Gastrocnemius medialis (tissue), 4 donors: Measurements from ENCODE around the gene IQSEC1. TPM values are rescaled to one million over a fixed set of nuclear protein-coding genes. Genes with fewer than 3 reads are reported as not detected.

Experiments
- ATAC-seq, 2 donors: fragments of 150-250 bp; one replicate each; pipeline ENCODE4 v1.9.1; 2016
- DNase-seq, 2 donors: peaks; one replicate each; pipeline ENCODE4 v3.0.0-alpha.2; 2019
- H3K27ac ChIP-seq, 4 donors: fragments of 200-600 bp; sonication (generic); 1 replicate in 1 of 4; 2 replicates in 3 of 4; pipeline ENCODE4 v1.5.1; 2016 to 2018; ENCODE audit warnings: mild to moderate bottlenecking in 2 of 4, moderate library complexity in 1 of 4
- H3K27me3 ChIP-seq, 3 donors: fragments of 200-600 bp; sonication (generic) in 2 of 3; 1 replicate in 1 of 3; 2 replicates in 2 of 3; pipeline versions ENCODE4 v1.5.1 to v1.6.0; 2016 to 2019; ENCODE audit warnings: mild to moderate bottlenecking in 1 of 3, moderate library complexity in 1 of 3
- H3K36me3 ChIP-seq, 2 donors: fragments of 200-600 bp; sonication (generic) in 1 of 2; one replicate each; pipeline ENCODE4 v1.5.1; 2017 to 2018
- H3K4me1 ChIP-seq, 2 donors: fragments of 200-600 bp; sonication (generic) in 1 of 2; one replicate each; pipeline ENCODE4 v1.5.1; 2016 to 2017; ENCODE audit warnings: mild to moderate bottlenecking in 2 of 2
- H3K4me3 ChIP-seq, 4 donors: fragments of 200-600 bp; sonication (generic) in 3 of 4; 1 replicate in 1 of 4; 2 replicates in 3 of 4; pipeline ENCODE4 v1.5.1; 2016 to 2019; ENCODE audit warnings: mild to moderate bottlenecking in 2 of 4
- H3K9me3 ChIP-seq, 3 donors: fragments of 200-600 bp; sonication (generic) in 2 of 3; 1 replicate in 1 of 3; 2 replicates in 2 of 3; pipeline ENCODE4 v1.5.1; 2016 to 2019
- POLR2A ChIP-seq, 2 donors: fragments of 450-650 bp; IDR thresholded peaks; one replicate each; pipeline ENCODE4 v1.6.1; 2017; ENCODE audit warnings: antibody characterized with exemption in 2 of 2, mild to moderate bottlenecking in 2 of 2, moderate library complexity in 2 of 2
- in situ Hi-C, 4 donors: fragments of 200-750 bp; cut with MboI; loops; one replicate each; pipeline versions ENCODE4 v1.15.0 to v1.8.0; 2017; ENCODE audit warnings: low sequenced_read_pairs in 4 of 4
- intact Hi-C: fragments of 100-400 bp; cut with DNase I; formaldehyde crosslinking; loops from one replicate; pipeline ENCODE4 v1.15.1; 2023; ENCODE audit warnings: low total_unique reads
- total RNA-seq, 4 donors: library from RNA; depleted of rRNA; stranded (reverse); fragments of >200 nt; gene quantifications; one replicate each; pipeline versions ENCODE4 v1.1.0 to v1.2.3, GENCODE V29; 2016
- TF ChIP-seq, protein P1 (sequence below), 5 experiments: fragments of 450-650 bp in 3 of 5; fragments of 200-600 bp in 2 of 5; sonication (generic) in 2 of 5; IDR thresholded peaks in 4 of 5; conservative IDR thresholded peaks in 1 of 5; 1 replicate in 4 of 5; 2 replicates in 1 of 5; pipeline ENCODE4 v1.5.1; 2016 to 2019; ENCODE audit warnings: antibody characterized with exemption in 5 of 5, mild to moderate bottlenecking in 3 of 5, moderate library complexity in 3 of 5

The IQSEC1 gene
- total RNA-seq, 4 donors from 2014 or later: 15.2 to 31.3 (median 28.0) TPM

DNA sequence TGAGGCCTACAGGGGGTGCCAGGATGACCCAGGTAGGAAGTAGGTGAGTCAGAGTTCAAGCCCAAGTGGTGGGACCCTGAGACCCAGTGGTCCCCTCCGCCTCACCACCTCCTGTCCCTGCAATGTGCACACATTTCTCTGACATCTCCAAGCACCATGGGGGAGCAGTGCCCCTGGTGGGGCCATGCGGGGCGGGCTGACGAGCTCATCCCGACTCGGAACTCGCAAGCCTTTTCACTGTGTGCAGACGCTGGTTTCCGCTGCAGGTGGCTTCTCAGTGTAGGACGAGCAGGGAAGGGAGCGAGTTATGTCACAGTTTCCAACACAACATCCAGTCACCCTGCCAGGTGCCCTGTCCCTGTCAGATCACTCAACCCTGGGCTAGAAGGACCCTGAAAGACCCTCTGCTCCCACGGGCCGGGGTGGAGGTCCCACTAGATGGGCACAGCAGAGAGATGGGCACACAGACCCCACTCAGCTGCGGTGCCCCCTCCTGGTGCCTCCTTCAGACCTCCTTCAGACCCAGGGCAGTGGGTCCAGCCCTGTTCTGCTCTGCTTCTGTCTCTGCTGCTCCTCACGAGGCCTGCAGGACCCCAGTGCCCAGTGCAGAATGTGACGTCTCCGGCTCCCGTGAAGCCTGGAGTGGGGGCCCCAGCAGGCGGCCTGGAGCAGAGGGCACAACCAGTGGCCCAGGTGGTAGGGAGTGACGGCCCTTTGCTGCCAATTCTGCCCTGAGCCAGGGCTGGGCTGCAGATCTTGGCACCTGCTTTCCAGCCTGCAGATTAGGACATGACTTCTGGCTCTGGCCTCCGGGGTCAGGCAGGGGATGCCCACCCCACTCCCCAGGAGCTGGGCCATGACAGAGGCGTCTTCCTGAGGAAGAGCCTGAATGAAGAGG lies 129.9 kb downstream of the IQSEC1 start:
- no peaks in the 10 kb centered on the region for H3K27me3 ChIP-seq
- DNase-seq: peak in 1 of 2 donors; percentile 53
- no peaks in the 10 kb centered on the region for H3K9me3 ChIP-seq
- H3K4me3 ChIP-seq: no peak overlapping the region
- peaks cover 71 to 81% of the 10 kb centered on the region in 2 donors for H3K4me1 ChIP-seq
- peak in 1 of 2 donors; percentile 57 for ATAC-seq
- H3K27ac ChIP-seq: no peak overlapping the region
- TF ChIP-seq, protein P1, sequence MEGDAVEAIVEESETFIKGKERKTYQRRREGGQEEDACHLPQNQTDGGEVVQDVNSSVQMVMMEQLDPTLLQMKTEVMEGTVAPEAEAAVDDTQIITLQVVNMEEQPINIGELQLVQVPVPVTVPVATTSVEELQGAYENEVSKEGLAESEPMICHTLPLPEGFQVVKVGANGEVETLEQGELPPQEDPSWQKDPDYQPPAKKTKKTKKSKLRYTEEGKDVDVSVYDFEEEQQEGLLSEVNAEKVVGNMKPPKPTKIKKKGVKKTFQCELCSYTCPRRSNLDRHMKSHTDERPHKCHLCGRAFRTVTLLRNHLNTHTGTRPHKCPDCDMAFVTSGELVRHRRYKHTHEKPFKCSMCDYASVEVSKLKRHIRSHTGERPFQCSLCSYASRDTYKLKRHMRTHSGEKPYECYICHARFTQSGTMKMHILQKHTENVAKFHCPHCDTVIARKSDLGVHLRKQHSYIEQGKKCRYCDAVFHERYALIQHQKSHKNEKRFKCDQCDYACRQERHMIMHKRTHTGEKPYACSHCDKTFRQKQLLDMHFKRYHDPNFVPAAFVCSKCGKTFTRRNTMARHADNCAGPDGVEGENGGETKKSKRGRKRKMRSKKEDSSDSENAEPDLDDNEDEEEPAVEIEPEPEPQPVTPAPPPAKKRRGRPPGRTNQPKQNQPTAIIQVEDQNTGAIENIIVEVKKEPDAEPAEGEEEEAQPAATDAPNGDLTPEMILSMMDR (IDR thresholded peaks at IDR 0.05 in 4 of 5, conservative IDR thresholded peaks at IDR 0.05 in 1 of 5): no peak
- TF ChIP-seq POLR2A (IDR thresholded peaks at IDR 0.05): no peak
- peaks cover 0 to 9% of the 10 kb centered on the region in 2 donors for H3K36me3 ChIP-seq
- in situ Hi-C loops (no loop called here), intact Hi-C loops (no loop called here)

DNA sequence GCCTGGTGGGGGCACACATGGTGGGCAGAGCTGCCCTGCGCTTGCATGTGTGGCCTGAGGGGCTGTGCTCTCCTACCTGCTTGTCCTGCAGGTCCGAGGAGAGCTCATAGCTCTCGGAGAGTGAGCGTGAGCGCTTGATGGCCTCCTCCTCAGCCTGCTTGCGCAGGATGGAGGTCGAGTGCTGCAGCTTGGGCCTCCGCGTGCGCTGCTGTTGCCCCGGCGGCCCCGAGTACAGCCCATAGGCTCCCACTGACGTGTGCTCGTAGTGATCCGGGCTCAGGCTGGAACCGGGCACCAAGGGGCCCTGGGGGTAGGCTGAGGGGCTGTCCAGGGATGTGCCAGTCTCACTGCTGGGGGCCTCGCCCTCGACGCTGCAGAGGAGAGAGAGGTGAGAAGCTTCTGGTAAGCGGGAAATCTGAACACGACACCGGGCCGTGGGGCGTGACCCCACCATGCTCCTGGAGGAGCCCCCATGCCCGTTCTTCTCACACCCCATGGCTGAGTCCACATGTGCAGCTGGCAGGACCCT lies 131.7 kb downstream of the IQSEC1 start:
- in situ Hi-C loops: no loop called here
- H3K27ac ChIP-seq: no peak overlapping the region
- peaks cover 53 to 67% of the 10 kb centered on the region in 2 donors for H3K4me1 ChIP-seq

DNA sequence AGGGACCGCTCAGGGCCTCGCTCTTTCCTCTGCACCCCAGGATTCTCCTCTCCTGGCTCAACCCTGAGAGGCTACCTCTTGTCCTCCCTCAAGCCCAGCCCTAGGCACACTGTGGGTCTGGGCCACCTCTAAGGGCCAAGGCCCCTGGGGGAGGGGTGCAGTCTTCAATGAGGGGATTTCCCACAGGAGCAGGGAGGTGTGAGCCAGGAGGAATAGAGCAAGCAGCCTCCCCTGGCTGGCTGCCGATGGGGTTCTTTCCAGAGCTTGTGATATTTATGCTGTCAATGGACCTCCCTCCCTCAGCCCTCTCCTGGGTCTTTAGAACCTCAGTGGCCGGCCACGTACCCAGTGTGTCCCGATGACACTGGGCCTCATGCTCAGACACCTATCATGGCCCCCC lies 132.4 kb downstream of the IQSEC1 start:
- intact Hi-C loops (no loop called here), in situ Hi-C loops (no loop called here)
- ATAC-seq (no peak), DNase-seq (no peak)
- no peaks in the 10 kb centered on the region for H3K27me3 ChIP-seq
- H3K4me3 ChIP-seq: no peak overlapping the region
- H3K27ac ChIP-seq: no peak overlapping the region
- no peaks in the 10 kb centered on the region for H3K9me3 ChIP-seq
- H3K4me1 ChIP-seq: peaks cover 47 to 60% of the 10 kb centered on the region in 2 donors
- H3K36me3 ChIP-seq: peaks cover 0 to 16% of the 10 kb centered on the region in 2 donors
- TF ChIP-seq POLR2A (IDR thresholded peaks at IDR 0.05): no peak
- TF ChIP-seq, protein P1 (IDR thresholded peaks at IDR 0.05 in 4 of 5, conservative IDR thresholded peaks at IDR 0.05 in 1 of 5): no peak

More for the DNA sequence above, 131.7 kb downstream of the IQSEC1 start:
- ATAC-seq: no peak
- no peak for DNase-seq
- no peak for TF ChIP-seq POLR2A (IDR thresholded peaks at IDR 0.05)
- TF ChIP-seq, protein P1 (IDR thresholded peaks at IDR 0.05 in 4 of 5, conservative IDR thresholded peaks at IDR 0.05 in 1 of 5): no peak
- intact Hi-C loops: no loop called here
- H3K36me3 ChIP-seq: peaks cover 0 to 9% of the 10 kb centered on the region in 2 donors
- H3K4me3 ChIP-seq: no peak overlapping the region
- H3K9me3 ChIP-seq: no peaks in the 10 kb centered on the region
- no peaks in the 10 kb centered on the region for H3K27me3 ChIP-seq

DNA sequence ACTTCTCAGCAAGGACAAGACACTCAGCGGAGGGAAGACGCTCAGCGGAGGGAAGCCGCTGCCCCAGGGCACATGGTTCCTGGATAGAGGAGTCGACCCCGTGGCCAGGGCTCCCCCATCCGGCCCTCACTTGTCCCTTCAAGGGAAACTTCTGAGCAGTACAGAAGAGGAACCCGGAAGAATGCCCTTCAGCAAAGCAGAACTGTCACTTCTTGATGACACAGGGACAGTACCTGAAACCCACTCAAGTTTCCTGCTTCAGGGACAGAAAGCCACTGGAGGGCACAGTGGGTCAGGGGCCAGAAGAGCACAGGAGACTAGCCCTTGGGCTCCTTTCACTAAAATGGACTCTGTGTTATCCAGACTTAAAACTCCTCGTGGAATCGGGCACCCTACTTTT lies 134.1 kb downstream of the IQSEC1 start:
- intact Hi-C loops (no loop called here), in situ Hi-C loops (loop anchor here in 2 of 4 donors (10.0 kb wide), 1 partner anchor 46 kb away; no protein-coding TSS in a partner anchor)
- H3K4me1 ChIP-seq: peaks cover 47 to 59% of the 10 kb centered on the region in 2 donors
- TF ChIP-seq POLR2A (IDR thresholded peaks at IDR 0.05): no peak
- TF ChIP-seq, protein P1 (IDR thresholded peaks at IDR 0.05 in 4 of 5, conservative IDR thresholded peaks at IDR 0.05 in 1 of 5): no peak
- H3K4me3 ChIP-seq: no peak overlapping the region
- H3K27me3 ChIP-seq: no peaks in the 10 kb centered on the region
- ATAC-seq (no peak), DNase-seq (no peak)
- no peaks in the 10 kb centered on the region for H3K9me3 ChIP-seq
- H3K36me3 ChIP-seq: peaks cover 0 to 23% of the 10 kb centered on the region in 2 donors
- H3K27ac ChIP-seq: peak overlapping the region in 3 of 4 donors; percentile 46 to 65 (median 49)
